ENCODE data around the gene PCDHGB2.
"Not testable (repeated sequence)": the region's sequence is repeated elsewhere in the genome, so short reads cannot be mapped to it uniquely, and the experiment has no call there.

The PCDHGB2 gene

DNA sequence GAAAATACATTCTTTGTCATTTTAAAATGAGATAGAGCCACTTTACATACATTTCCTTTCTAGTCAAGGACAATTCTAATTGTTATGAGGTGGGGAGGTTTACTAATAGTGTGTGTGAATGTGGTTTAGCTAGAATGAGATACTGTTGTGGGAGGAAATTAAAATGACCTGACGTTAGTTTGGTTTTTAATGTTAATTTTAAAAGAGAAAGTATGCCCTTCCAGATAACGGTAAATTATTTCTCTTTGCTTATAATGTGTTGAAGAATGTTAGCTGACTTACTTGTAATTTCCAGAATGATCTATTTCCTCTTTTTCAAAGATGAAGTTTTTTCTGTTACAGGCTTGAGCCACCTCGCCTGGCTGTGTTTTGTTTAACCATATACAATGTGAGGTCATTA, 37.5 kb upstream of the PCDHGB2 start:
- no peak for DNase-seq (ENCODE audit: low spot score)
- TF ChIP-seq CTCF (IDR thresholded peaks at IDR 0.05; ENCODE audit: borderline replicate concordance, control extremely low read depth, extremely low read depth, insufficient read depth, missing control alignments): no peak
- in situ Hi-C loops (cut with MboI; ENCODE audit: low sequenced_read_pairs, unreplicated experiment): no loop called here

- in situ Hi-C loops (cut with MboI; ENCODE audit: low sequenced_read_pairs, unreplicated experiment): no loop called here
- peak; percentile 58 for DNase-seq (ENCODE audit: low spot score)
- peak; percentile 49 for TF ChIP-seq CTCF (IDR thresholded peaks at IDR 0.05; ENCODE audit: borderline replicate concordance, control extremely low read depth, extremely low read depth, insufficient read depth, missing control alignments)
These were observed 33.5 kb upstream of the PCDHGB2 start for GRCh38 chr5:141326088-141326854.

GRCh38 chr5:141328231-141328630, 31.6 kb upstream of the PCDHGB2 start:
- DNase-seq (ENCODE audit: low spot score): no peak
- in situ Hi-C loops (cut with MboI; ENCODE audit: low sequenced_read_pairs, unreplicated experiment): no loop called here
- TF ChIP-seq CTCF (IDR thresholded peaks at IDR 0.05; ENCODE audit: borderline replicate concordance, control extremely low read depth, extremely low read depth, insufficient read depth, missing control alignments): no peak

- in situ Hi-C loops (cut with MboI; ENCODE audit: low sequenced_read_pairs, unreplicated experiment): no loop called here
- peak; percentile 38 for TF ChIP-seq CTCF (IDR thresholded peaks at IDR 0.05; ENCODE audit: borderline replicate concordance, control extremely low read depth, extremely low read depth, insufficient read depth, missing control alignments)
- DNase-seq (ENCODE audit: low spot score): peak; percentile 52
These were observed 29.3 kb upstream of the PCDHGB2 start, which contains the start of gene PCDHGA1 for GRCh38 chr5:141330299-141331080. Gene PCDHGA1 (plus strand): TSS chr5:141330514.

- DNase-seq (ENCODE audit: low spot score); in situ Hi-C loops (cut with MboI; ENCODE audit: low sequenced_read_pairs, unreplicated experiment): not testable (repeated sequence)
These were observed 27.2 kb upstream of the PCDHGB2 start for GRCh38 chr5:141332571-141332970.

DNA sequence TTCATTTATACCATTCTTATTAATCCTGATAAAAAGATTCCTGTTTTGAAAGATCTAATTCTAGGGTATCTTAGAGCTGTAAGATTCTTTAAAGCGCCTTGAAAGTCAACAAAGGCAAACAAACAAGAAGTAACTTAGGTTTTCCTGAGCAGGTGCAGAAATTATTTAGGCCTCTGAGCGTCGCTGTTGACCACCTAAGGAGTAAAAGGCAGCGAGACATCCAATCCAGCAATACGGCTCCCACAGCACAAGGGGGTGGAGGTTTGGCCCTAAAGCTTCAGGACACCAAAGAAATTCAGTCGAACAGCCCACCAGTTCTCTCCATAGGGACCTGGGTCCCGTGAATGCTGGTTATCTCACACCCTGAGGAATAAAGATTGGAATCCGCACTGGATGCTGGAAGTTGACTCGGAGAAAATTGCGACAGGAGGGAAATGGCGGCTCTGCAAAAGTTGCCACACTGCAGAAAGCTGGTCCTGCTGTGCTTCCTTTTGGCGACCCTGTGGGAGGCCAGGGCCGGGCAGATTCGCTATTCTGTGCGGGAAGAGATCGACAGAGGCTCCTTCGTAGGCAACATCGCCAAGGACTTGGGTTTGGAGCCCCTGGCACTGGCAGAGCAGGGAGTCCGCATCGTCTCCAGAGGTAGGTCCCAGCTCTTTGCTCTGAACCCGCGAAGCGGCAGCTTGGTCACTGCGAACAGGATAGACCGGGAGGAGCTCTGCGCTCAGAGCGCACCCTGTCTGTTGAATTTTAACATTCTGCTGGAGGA, 21.1 kb upstream of the PCDHGB2 start, which contains the start of gene PCDHGA2:
Gene PCDHGA2 (plus strand): TSS at position 223 of the 769 bp plus-strand sequence.
- peak; percentile 43 for DNase-seq (ENCODE audit: low spot score)
- TF ChIP-seq CTCF (IDR thresholded peaks at IDR 0.05; ENCODE audit: borderline replicate concordance, control extremely low read depth, extremely low read depth, insufficient read depth, missing control alignments): peak; percentile 27
- in situ Hi-C loops (cut with MboI; ENCODE audit: low sequenced_read_pairs, unreplicated experiment): no loop called here

DNA sequence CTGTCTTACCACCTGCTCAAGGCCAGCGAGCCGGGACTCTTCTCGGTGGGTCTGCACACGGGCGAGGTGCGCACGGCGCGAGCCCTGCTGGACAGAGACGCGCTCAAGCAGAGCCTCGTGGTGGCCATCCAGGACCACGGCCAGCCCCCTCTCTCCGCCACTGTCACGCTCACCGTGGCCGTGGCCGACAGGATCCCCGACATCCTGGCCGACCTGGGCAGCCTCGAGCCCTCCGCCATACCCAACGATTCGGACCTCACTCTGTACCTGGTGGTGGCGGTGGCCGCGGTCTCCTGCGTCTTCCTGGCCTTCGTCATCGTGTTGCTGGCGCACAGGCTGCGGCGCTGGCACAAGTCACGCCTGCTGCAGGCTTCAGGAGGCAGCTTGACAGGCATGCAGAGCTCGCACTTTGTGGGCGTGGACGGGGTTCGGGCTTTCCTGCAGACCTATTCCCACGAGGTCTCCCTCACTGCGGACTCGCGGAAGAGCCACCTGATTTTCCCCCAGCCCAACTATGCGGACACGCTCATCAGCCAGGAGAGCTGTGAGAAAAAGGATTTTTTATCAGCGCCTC, 18.9 kb upstream of the PCDHGB2 start:
- in situ Hi-C loops (cut with MboI; ENCODE audit: low sequenced_read_pairs, unreplicated experiment); DNase-seq (ENCODE audit: low spot score): not testable (repeated sequence)

Data from GM13976 (cell line).